Activated CD4-positive, alpha-beta memory T cell treated with anti-CD3 and anti-CD28 coated beads for 36 hours (primary cell): ENCODE results near the gene SGIP1. TPM values are rescaled to one million over a fixed set of nuclear protein-coding genes. Genes with fewer than 3 reads are reported as not detected.
"Not testable (repeated sequence)": the region's sequence is repeated elsewhere in the genome, so short reads cannot be mapped to it uniquely, and the experiment has no call there.

Experiments used
- CTCF ChIA-PET: fragments of 350-600 bp; sonication (Branson Sonifier 250); formaldehyde crosslinking; loops from one replicate; lab custom pipeline; 2021; ENCODE audit warnings: antibody characterized with exemption, inconsistent platforms; lab: Charles Lee
- POLR2A ChIA-PET: fragments of 350-600 bp; sonication (Branson Sonifier 250); formaldehyde crosslinking; loops from one replicate; lab custom pipeline; 2021; ENCODE audit warnings: antibody characterized with exemption; lab: Charles Lee
- DNase-seq: peaks from one replicate; pipeline ENCODE4 v3.0.0-alpha.2; 2020
- H3K27ac Mint-ChIP-seq: one replicate; pipeline ENCODE4 v1.8.0; 2021; ENCODE audit warnings: mixed read lengths
- H3K27me3 Mint-ChIP-seq: one replicate; pipeline ENCODE4 v1.8.0; 2021; ENCODE audit warnings: mixed read lengths
- H3K36me3 Mint-ChIP-seq: one replicate; pipeline ENCODE4 v1.8.0; 2021; ENCODE audit warnings: mixed read lengths
- H3K4me1 Mint-ChIP-seq: one replicate; pipeline ENCODE4 v1.8.0; 2021; ENCODE audit warnings: low read depth, mixed read lengths
- H3K4me3 Mint-ChIP-seq: one replicate; pipeline ENCODE4 v1.8.0; 2021; ENCODE audit warnings: mild to moderate bottlenecking, mixed read lengths
- H3K9me3 Mint-ChIP-seq: one replicate; pipeline ENCODE4 v1.8.0; 2021; ENCODE audit warnings: mixed read lengths
- intact Hi-C: fragments of 100-400 bp; cut with micrococcal nuclease; formaldehyde crosslinking; loops from one replicate; pipeline ENCODE4 v1.15.1; 2023
- total RNA-seq, 2 experiments: library from RNA; stranded (reverse); gene quantifications; one replicate each; pipeline ENCODE4 v1.2.3, GENCODE V29; 2021

Gene SGIP1
- total RNA-seq, 2 experiments from 2014 or later = 0.05 TPM; not detected in 1

GRCh38 chr1:66695116-66695515 lies 161.2 kb downstream of the SGIP1 start:
- Mint-ChIP-seq H3K4me3 (no peak overlapping the region), H3K36me3 (no peaks in the 10 kb centered on the region), H3K27ac (no peak overlapping the region), H3K4me1 (no peaks in the 10 kb centered on the region), H3K9me3 (no peaks in the 10 kb centered on the region), H3K27me3 (peaks cover 8% of the 10 kb centered on the region)
- intact Hi-C loops = no loop called here
- CTCF ChIA-PET = no interaction called here
- POLR2A ChIA-PET = no interaction called here
- DNase-seq = no peak

GRCh38 chr1:66696771-66697170 lies 162.8 kb downstream of the SGIP1 start:
- H3K36me3 Mint-ChIP-seq = no peaks in the 10 kb centered on the region
- H3K27ac Mint-ChIP-seq = no peak overlapping the region
- POLR2A ChIA-PET = no interaction called here
- no peaks in the 10 kb centered on the region for H3K9me3 Mint-ChIP-seq
- H3K4me3 Mint-ChIP-seq = no peak overlapping the region
- intact Hi-C loops = no loop called here
- DNase-seq = no peak
- CTCF ChIA-PET = no interaction called here
- H3K27me3 Mint-ChIP-seq = peaks cover 8% of the 10 kb centered on the region
- H3K4me1 Mint-ChIP-seq = no peaks in the 10 kb centered on the region

DNA sequence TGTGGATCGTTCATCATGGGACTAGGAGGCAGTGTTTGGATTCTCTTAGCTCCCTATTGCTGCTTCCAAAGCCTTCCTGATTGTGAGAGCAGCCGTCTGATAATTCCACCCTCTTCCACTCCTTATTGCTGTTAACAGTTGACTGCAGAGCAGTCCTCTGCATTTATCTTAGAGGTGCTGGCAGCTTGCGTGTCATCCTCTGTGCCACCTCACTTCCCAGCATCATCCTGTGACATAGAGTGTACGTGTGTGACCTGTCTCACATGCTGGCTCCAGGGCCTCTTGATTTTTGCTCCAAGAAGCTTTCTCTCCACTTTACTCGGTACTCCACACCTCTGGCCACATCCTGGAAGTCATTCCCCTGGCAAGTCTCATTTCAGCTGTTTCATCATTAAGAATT lies 165.3 kb downstream of the SGIP1 start:
- peak; percentile 10 for DNase-seq
- ChIA-PET CTCF (no interaction called here), POLR2A (no interaction called here)
- H3K4me1 Mint-ChIP-seq = no peaks in the 10 kb centered on the region
- H3K27ac Mint-ChIP-seq = no peak overlapping the region
- H3K36me3 Mint-ChIP-seq = no peaks in the 10 kb centered on the region
- no peak overlapping the region for H3K4me3 Mint-ChIP-seq
- intact Hi-C loops = no loop called here
- no peaks in the 10 kb centered on the region for H3K9me3 Mint-ChIP-seq
- peaks cover 7% of the 10 kb centered on the region for H3K27me3 Mint-ChIP-seq

GRCh38 chr1:66704177-66704875 lies 170.4 kb downstream of the SGIP1 start:
- Mint-ChIP-seq H3K27me3 (peaks cover 8% of the 10 kb centered on the region), H3K36me3 (no peaks in the 10 kb centered on the region), H3K4me1 (no peaks in the 10 kb centered on the region), H3K4me3 (no peak overlapping the region), H3K27ac (no peak overlapping the region), H3K9me3 (no peaks in the 10 kb centered on the region)
- intact Hi-C loops = no loop called here
- no peak for DNase-seq
- ChIA-PET POLR2A (no interaction called here), CTCF (no interaction called here)

GRCh38 chr1:66705110-66705509 lies 171.2 kb downstream of the SGIP1 start:
- Mint-ChIP-seq H3K27ac (no peak overlapping the region), H3K4me1 (no peaks in the 10 kb centered on the region), H3K27me3 (peaks cover 8% of the 10 kb centered on the region), H3K9me3 (no peaks in the 10 kb centered on the region), H3K4me3 (no peak overlapping the region), H3K36me3 (no peaks in the 10 kb centered on the region)
- ChIA-PET POLR2A (no interaction called here), CTCF (no interaction called here)
- no peak for DNase-seq
- intact Hi-C loops = no loop called here

DNA sequence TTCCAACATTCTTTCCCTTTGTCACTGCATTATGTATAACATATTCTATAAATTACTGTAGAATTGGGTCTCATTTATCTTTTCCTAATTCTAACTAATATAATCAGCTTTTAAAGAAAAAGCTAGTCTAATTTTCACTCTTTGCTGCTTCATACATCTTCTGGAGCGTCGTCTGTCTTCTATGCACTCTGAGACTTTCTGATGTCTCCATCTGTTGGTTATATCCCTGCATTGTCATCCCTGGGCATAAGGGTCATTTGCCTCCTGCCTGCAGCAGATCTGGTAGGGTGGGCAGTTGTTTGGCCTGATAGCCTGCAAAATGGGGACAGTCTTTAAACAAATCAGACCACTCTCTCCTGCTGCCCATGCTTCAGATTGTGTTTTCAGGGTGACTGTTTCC lies 177.5 kb downstream of the SGIP1 start:
- no peak overlapping the region for H3K27ac Mint-ChIP-seq
- no peaks in the 10 kb centered on the region for H3K4me1 Mint-ChIP-seq
- H3K27me3 Mint-ChIP-seq = peaks cover 6% of the 10 kb centered on the region
- ChIA-PET CTCF (interaction anchor here (2.2 kb wide), 1 partner anchor 15 kb away, joined by 12 read pairs; no protein-coding TSS in a partner anchor), POLR2A (no interaction called here)
- no peaks in the 10 kb centered on the region for H3K36me3 Mint-ChIP-seq
- intact Hi-C loops = no loop called here
- DNase-seq = no peak
- H3K9me3 Mint-ChIP-seq = no peaks in the 10 kb centered on the region
- H3K4me3 Mint-ChIP-seq = no peak overlapping the region

- ChIA-PET CTCF (no interaction called here), POLR2A (no interaction called here)
- Mint-ChIP-seq H3K9me3 (no peaks in the 10 kb centered on the region), H3K36me3 (no peaks in the 10 kb centered on the region), H3K4me1 (no peaks in the 10 kb centered on the region), H3K27me3 (peaks cover 6% of the 10 kb centered on the region), H3K4me3 (no peak overlapping the region), H3K27ac (no peak overlapping the region)
- intact Hi-C loops = no loop called here
- no peak for DNase-seq
These were observed 178.9 kb downstream of the SGIP1 start for GRCh38 chr1:66712839-66713238.

- POLR2A ChIA-PET = no interaction called here
- CTCF ChIA-PET = no interaction called here
- no peak for DNase-seq
- Mint-ChIP-seq H3K27me3 (peaks cover 8% of the 10 kb centered on the region), H3K36me3 (no peaks in the 10 kb centered on the region), H3K4me3 (no peak overlapping the region), H3K4me1 (peaks cover 5% of the 10 kb centered on the region), H3K9me3 (no peaks in the 10 kb centered on the region), H3K27ac (no peak overlapping the region)
- intact Hi-C loops = loop anchor here (10.0 kb wide), 1 partner anchor 219 kb away; no protein-coding TSS in a partner anchor
These were observed 190.0 kb downstream of the SGIP1 start for GRCh38 chr1:66723985-66724384.

DNA sequence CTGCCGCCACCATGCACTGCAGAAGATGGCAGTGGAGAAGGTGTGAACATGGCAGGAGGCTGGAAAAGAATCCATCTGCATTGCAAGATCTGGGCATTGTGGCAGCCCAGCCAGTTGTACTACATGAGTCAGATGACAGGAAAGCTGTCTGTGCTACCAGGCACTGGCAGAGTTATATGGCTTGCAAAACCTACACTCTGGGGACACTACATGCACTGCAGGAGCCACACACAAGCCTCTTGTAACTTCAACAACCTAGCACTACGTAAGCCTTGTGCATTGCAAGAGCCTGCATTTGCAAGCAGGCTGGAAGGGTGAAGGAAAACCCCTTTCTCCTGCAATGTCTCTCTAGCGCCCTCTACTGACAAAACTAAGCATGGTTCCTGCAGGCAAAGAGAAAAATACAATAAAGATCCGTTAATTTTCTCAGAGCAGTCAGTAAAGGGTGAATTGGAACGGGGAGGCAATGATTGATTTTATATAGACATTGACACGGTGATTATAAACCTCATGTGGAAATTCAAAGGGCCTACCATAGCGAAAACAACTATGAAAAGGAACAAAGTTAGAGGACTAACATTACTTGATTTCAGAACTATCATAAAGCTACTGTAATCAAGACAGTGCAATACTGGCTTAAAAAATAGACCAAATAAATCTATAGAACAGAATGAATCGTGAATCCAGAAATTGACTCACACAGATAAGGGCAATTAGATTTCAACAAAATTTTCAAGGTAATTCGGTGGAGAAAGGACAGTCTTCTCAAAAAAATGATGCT lies 192.1 kb downstream of the SGIP1 start:
- H3K4me1 Mint-ChIP-seq = peaks cover 10% of the 10 kb centered on the region
- H3K27ac Mint-ChIP-seq = no peak overlapping the region
- no peak overlapping the region for H3K4me3 Mint-ChIP-seq
- POLR2A ChIA-PET = no interaction called here
- DNase-seq = peak; percentile 61
- H3K9me3 Mint-ChIP-seq = no peaks in the 10 kb centered on the region
- CTCF ChIA-PET = interaction anchor here (0.6 to 2.1 kb wide), 21 partner anchors 8 to 903 kb away, joined by 3 to 12 read pairs (median 4); no protein-coding TSS in a partner anchor
- H3K27me3 Mint-ChIP-seq = peaks cover 8% of the 10 kb centered on the region
- H3K36me3 Mint-ChIP-seq = no peaks in the 10 kb centered on the region
- intact Hi-C loops = loop anchor here (5.0 to 10.0 kb wide), 5 partner anchors 119 to 769 kb away; no protein-coding TSS in a partner anchor

DNA sequence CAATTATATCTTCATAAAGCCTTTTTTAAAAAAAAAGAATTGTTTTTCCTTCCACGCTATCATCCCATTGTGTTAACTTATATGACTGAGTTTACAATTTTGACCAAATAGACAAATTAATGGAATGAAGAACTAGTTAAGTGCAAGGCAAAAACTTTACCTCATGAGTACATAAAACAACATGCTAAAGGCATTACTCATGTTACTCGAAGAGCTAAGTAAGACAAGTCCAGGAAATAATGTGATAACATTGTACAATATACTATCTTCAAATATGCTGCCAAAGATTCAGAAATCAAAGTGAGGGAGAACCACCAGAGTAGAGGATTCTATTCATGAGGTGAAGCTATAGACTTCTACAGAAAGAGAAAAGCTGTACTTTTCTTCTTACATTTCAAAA lies 194.1 kb downstream of the SGIP1 start:
- Mint-ChIP-seq H3K9me3 (no peaks in the 10 kb centered on the region), H3K27me3 (peaks cover 4% of the 10 kb centered on the region), H3K4me3 (no peak overlapping the region), H3K27ac (no peak overlapping the region), H3K4me1 (peaks cover 23% of the 10 kb centered on the region), H3K36me3 (no peaks in the 10 kb centered on the region)
- intact Hi-C loops = loop anchor here (5.0 to 10.0 kb wide), 5 partner anchors 121 to 771 kb away; no protein-coding TSS in a partner anchor
- CTCF ChIA-PET = interaction anchor here (1.5 kb wide), 1 partner anchor 10 kb away, joined by 4 read pairs; no protein-coding TSS in a partner anchor
- POLR2A ChIA-PET = no interaction called here
- no peak for DNase-seq

GRCh38 chr1:66728716-66729115 lies 194.8 kb downstream of the SGIP1 start:
- DNase-seq, POLR2A ChIA-PET, H3K9me3 Mint-ChIP-seq, H3K27ac Mint-ChIP-seq, H3K27me3 Mint-ChIP-seq, H3K36me3 Mint-ChIP-seq, H3K4me3 Mint-ChIP-seq: not testable (repeated sequence)
- H3K4me1 Mint-ChIP-seq = peaks cover 24% of the 10 kb centered on the region
- intact Hi-C loops = loop anchor here (5.0 to 10.0 kb wide), 5 partner anchors 121 to 771 kb away; no protein-coding TSS in a partner anchor
- CTCF ChIA-PET = interaction anchor here (1.5 kb wide), 1 partner anchor 9 kb away, joined by 4 read pairs; no protein-coding TSS in a partner anchor

DNA sequence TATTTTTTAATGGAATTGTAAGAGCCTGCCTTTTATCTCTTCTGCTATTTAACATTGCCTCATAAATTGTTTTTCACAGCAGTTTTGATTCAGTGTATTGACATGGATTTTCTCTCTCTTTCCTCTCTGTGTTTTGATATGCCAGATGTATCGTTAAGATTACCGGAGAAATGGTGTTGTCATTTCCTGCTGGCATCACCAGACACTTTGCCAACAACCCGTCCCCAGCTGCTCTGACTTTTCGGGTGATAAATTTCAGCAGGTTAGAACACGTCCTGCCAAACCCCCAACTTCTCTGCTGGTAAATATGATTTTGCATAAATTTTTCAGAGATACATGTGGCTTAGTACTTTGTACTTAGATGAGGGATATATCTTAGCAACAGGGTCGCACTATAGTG lies 195.2 kb downstream of the SGIP1 start:
- POLR2A ChIA-PET = no interaction called here
- peak; percentile 51 for DNase-seq
- CTCF ChIA-PET = no interaction called here
- Mint-ChIP-seq H3K36me3 (no peaks in the 10 kb centered on the region), H3K27ac (peak overlapping the region; percentile 43), H3K4me3 (no peak overlapping the region), H3K9me3 (no peaks in the 10 kb centered on the region), H3K4me1 (peaks cover 24% of the 10 kb centered on the region), H3K27me3 (peaks cover 4% of the 10 kb centered on the region)
- intact Hi-C loops = loop anchor here (5.0 to 10.0 kb wide), 5 partner anchors 122 to 772 kb away; no protein-coding TSS in a partner anchor
